ENCODE results near the gene NDEL1. TPM values are rescaled to one million over a fixed set of nuclear protein-coding genes. Genes with fewer than 3 reads are reported as not detected.

Gene NDEL1
- total RNA-seq, 2 donors from 2014 or later, result 60.8 to 78.9 TPM

DNA sequence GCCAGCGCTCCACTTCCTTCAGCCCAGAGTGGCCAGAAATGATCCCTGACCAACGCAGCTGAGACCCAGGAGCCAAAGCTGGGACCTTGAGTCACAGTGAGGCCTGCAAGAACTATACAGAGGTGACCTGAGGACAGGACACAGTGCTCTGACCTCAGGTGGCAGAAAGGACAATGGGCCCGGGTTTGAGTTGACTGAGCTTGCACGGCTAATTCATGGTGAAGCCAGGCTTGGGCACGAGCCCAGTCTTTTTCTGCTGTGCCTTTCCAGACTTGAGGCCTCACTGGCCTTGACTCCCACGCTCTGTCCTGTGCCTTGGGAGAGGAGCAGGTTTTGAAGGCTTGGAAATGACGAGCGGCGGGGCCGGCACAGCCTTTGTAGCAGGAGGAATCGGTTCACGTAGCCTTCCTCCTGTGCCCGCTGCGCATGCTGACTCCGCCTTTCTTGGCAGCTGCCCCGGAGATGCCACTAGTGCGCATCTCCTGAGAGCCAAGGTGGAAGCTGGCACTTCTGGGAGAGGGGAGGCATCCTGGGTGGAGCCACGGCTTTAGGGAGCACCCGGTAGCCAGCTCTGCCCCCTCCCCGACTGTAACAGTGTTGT lies 34.9 kb downstream of the NDEL1 start:
- no peak for DNase-seq (ENCODE audit: low spot score)
- intact Hi-C loops (cut with DNase I), result no loop called here

DNA sequence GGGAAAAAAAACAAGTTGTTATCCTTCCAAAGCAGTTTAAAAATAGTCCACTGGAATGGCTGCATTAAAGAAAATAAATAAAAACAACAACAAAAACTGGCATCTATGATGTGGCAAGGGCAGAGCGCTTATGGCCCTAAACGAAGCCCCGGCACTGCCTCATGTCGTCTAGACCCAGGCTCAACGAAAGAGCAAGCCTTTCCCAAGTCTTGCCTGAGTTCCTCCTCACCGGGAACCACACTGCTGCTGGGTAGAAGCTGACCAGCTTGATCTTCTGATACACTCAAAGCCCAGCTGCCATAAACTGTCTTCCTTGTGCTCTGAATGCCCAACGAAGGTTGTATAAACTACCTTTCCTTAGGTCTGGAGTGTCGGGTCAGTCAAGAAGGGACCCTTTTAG lies 37.0 kb downstream of the NDEL1 start:
- intact Hi-C loops (cut with DNase I), result no loop called here
- DNase-seq (ENCODE audit: low spot score), result no peak

DNA sequence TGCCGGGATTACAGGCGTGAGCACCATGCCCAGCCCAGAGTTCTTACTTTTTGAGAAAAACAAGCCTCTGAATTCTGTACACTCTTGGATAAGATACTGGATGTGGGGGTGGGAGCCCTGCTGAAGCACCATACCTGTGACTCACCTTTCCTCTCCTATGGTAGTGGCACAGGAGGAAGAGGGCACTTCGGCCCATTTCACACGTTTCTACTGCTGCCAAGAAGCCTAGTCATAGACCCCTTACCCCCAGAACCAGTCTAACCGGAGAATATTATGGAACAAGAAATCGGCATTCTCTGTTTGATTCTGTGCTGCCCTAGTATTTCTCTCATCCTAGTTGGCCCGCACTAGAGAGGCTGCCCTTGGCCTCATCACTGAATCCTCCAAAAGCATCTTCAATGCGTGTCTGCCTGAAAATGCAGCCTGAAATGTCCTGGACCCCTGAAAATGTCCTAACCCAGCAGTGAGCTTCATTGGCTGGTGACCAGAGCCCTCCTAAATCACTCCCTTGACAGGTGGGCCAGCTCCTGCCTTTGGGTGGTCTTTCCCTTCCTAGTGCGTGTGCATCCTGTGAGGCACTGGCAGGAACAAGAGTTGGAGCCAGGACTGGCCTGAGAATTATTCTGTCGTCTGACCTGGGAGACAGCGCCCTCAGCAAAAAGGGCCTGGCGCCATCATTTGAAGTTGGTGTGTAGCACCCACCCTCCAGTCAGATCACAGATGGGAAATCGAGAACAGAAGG lies 37.9 kb downstream of the NDEL1 start:
- intact Hi-C loops (cut with DNase I), result no loop called here
- no peak for DNase-seq (ENCODE audit: low spot score)

DNA sequence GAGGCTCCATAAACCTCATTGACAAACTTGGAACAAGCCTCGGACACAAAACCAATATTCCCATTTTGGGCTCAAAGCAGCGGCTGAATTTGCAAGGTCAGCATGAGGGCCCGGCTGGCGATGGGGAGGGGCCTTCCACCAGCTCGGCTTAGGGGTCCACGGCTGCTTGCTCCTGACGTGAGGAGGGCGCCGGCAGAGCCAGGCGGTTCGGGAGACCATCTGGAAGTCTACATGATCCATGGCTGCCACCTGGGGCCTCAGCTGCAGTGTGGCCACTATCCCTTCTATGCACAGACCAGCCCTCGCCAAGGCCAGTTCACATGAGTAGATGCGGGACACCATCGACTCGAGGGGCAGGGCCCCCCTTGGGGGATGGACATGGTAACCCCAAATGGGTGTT lies 39.1 kb downstream of the NDEL1 start:
- intact Hi-C loops (cut with DNase I), result no loop called here
- DNase-seq (ENCODE audit: low spot score), result no peak

DNA sequence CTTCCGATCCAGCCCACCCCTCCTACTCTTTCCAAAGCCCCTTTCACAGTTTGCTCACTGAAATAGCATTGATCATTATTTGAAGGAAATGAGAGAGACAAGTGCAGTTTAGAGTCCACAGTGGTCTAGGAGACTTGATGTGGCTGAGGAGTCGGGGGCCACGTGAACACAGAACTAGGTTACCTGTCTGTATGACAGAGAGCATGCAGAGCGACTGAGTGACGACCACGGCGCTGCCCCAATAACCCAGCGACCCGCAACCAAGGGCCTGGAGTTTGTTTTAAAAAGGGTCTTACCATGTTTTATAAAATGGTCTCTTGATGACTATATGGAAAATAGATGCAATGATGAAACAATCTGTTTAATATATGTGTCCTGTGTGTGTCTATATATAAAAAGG lies 39.5 kb downstream of the NDEL1 start:
- no peak for DNase-seq (ENCODE audit: low spot score)
- intact Hi-C loops (cut with DNase I), result no loop called here

DNA sequence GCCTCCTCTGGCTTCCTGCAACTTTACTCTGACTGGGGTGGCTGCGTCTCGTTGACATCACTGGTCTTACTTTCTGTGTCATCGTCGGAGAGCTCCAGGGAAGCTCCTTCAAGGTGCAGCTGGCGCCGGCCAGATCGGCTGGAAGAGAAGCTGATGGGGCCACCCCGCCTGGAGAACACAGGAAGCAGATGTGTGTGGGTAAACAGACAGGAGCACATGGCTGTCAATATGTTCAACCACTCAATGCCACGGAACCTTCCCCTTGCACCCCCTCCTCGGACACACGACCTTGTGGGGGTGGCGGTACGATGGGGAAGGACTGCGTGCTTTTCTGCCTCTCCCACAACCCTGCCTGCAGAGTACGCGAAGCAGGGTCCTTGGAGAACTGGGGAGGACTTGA lies 40.1 kb downstream of the NDEL1 start:
- no peak for DNase-seq (ENCODE audit: low spot score)
- intact Hi-C loops (cut with DNase I), result no loop called here

DNA sequence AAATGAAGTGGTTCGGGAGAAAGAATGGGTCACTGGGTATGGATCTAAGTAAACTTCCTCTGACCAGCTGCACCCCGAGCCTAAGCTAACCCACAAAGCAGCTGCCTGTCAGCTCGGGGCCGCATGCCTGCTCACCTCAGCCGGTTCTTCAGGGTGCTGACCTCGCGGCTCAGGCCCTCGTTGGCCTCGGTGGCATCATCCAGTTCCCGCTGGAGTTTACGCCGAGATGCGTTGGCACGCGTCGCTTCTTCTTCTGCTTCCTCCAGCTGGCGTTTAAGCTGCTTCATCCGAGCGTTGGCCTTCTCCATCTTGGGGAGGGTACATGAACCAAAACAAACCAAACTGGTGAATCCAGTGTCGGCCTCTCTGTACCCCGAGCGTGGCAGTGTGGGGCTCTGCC lies 41.1 kb downstream of the NDEL1 start:
- no peak for DNase-seq (ENCODE audit: low spot score)
- intact Hi-C loops (cut with DNase I), result no loop called here

DNA sequence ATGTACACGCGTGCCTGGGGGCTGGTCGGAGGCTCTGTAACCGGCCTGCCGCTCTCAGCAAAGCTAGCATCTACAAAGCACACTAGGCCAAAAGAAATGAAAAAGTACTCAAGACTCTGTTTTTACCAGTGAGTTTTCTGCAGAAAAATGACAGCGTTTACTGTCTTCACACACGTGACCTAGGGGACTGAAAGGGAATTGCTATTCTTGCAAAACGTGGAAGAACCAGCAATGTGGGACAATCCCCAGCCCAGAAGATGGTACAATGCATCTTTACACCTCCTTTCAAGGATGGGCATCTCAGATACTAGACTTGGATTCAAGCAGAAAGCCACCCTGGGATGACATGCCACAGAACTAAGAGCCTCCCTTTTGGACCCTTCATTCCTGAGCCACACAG lies 41.5 kb downstream of the NDEL1 start:
- intact Hi-C loops (cut with DNase I), result no loop called here
- no peak for DNase-seq (ENCODE audit: low spot score)

DNA sequence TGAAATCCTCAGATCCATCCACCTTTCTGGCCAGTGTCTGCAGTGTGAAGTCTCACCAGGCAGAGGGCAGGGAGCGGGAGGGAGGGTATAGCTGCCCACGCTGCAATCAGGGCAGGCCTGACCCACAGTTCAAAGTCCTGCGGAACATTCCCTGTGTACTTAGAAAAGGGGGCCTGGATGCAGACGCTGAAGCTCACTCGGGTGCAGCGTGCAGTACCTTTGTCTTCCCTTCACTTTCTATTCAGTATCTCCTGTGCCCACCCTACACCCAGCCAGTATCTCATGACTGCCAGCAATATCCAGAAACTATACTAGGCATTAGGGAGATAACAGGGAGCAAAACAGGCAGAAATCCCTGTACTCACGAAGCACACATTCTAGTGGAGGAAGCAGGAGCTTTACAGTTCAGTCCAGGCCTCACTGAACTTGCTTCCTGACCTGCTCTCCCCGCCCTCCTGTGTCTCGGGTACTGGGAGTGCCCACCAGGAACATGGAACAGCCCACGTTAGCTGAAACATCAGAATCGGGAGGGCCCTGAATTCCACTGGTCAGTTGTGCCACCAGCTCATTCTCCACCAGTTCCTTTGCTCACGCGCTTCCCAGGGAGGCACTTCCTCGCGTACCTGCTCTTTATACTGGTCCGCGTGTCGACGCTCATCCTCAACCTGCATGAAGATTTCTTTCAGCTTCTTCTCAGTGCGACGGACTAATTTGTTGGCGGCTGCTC lies 42.2 kb downstream of the NDEL1 start:
- intact Hi-C loops (cut with DNase I), result no loop called here
- DNase-seq (ENCODE audit: low spot score), result no peak

DNA sequence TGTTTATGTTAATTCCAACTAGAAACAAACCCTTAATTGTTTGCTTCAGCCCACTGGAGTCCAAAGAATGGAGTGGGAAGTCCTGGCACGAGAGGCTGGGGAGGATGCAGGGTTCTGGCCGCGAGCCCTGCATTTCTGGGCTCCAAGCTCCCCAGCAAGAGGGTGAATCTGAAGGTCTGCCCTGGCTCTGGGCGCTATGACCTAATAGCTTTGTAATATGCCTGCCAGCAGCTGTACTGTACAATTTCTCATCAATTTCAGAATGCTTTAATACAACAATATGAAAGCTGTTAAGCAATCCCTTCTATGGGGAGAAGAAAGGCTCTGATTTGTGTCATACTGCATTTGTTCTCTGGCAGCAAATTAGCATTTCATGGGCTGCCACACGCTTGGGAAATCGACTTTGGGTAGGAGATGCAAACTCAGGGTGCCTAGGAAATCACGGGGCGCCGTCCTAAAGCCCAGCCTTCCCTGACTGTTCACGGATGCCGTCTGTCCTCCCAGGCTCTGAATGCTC lies 43.8 kb downstream of the NDEL1 start:
- intact Hi-C loops (cut with DNase I), result no loop called here
- DNase-seq (ENCODE audit: low spot score), result no peak

DNA sequence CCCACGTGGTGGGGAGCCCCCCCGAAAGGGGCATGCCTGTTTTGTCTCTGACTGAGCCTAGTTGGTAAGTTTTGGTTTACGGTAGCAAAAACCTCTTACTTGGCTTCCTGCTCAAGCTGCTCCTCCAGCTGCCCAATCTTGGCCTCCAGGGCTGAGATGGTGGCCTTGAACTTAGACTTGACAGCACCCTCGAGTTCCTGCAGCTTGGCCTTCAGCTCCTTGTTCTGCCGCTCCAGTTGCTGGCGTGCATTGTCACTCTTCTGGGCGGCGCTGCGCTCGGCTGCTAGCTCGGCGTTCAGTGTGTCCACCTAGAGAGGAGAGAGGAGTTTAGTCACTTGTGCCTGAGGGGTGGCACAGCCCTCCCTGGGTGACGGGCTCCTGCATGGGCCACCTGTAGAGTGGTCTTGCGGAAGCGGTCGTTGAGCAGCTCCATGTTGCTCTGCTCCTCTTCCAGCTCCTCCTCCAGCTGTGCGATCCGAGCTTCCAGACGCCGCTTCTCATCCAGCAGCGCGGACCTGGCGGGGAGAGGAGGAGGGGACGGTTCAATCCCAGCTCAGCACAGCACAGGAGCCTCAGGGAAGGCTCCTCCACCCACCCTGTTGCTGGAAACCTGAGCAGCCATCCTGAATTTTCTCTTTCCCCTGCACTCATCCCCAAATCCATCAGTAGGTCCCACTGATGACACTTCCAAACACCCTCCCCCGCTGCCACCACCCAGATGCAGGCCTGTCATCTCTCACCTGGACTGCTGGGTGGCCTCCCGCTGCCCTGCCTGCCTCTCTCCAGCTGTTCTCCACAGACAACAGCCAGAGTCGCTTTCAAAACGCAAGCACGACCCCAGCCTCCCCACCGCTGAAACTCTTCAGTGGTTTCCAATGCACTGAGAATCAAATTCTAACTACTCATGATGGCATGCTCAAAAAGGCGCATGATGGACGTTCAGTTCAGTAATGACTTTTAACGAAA lies 44.6 kb downstream of the NDEL1 start:
- no peak for DNase-seq (ENCODE audit: low spot score)
- intact Hi-C loops (cut with DNase I), result no loop called here

DNA sequence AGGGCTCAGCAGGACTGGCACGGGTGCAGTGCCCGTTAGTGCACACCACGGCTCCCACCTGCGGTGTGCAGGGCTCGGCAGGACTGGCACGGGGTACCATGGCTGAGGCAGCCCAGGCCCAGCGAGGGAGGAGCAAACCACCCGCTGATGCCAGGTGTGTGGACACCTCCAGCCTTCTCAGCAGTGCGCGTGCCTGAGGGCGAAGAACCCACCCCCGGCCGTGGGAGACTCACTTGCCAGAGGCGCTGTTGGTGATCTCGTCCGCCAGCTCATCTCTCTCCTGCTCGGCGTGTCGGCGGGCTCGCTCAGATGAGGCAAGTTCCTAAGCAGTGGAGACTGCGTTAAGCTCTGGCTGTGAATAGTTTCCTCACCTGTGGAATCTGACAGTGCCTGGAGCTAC lies 45.4 kb downstream of the NDEL1 start:
- no peak for DNase-seq (ENCODE audit: low spot score)
- intact Hi-C loops (cut with DNase I), result no loop called here

DNA sequence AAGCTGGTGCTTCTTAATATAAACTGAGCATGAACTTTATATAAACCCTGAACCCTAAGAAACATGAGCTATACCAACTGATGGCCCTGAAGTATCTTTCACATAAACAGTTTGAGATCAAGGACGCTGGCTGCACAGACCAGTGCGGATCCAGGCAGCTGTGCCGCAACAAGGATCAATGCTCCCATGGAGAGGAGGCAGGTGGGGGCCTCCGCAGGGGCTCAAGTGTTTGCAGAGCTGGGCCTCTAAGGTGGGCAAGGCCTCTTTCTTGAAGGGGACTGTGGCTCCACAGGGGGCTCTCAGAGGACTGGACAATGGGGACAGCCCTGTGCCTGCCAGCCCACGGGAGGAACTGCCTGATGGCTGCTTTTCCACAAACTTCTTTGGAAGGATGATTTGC lies 46.0 kb downstream of the NDEL1 start:
- no peak for DNase-seq (ENCODE audit: low spot score)
- intact Hi-C loops (cut with DNase I), result no loop called here

DNA sequence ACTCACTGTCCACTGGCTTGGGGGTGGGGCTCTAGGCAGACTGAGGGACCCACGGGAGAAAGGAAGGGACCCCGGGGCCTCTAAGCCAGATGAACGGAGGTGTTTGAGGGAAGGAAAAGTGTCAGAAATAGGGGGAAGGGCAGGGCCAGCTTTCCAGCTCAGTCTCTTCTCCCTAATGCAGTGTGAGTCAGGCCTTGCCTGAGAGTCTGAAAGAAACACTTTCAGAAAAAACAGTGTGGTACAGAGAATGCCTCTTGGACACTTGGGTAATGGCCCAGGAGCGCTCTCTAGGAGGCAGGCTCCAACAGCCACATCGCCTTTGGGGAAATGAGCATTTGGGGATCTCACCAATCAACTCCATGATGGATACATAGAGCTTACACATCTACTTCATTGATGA lies 46.9 kb downstream of the NDEL1 start:
- no peak for DNase-seq (ENCODE audit: low spot score)
- intact Hi-C loops (cut with DNase I), result no loop called here

DNA sequence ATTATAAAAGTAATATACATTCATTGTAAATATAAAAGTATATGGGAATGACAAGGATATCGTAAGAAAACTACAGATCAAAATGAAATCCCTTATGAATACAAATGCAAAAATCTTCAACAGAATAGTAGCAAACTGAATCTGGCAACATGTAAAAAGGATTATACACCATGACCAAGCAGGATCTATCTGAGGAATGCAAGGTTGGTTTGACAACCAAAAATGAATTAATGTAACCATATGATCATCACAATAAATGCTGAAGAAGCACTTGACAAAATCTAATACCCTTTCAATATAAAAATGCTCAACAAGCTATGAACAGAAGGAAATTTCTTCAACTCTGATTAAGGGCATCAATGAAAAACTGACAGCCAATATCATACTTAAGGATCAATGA lies 48.8 kb downstream of the NDEL1 start:
- intact Hi-C loops (cut with DNase I), result loop anchor here in 1 of 2 donors (1.0 kb wide), 1 partner anchor 27 kb away; no protein-coding TSS in a partner anchor
- DNase-seq (ENCODE audit: low spot score), result no peak

DNA sequence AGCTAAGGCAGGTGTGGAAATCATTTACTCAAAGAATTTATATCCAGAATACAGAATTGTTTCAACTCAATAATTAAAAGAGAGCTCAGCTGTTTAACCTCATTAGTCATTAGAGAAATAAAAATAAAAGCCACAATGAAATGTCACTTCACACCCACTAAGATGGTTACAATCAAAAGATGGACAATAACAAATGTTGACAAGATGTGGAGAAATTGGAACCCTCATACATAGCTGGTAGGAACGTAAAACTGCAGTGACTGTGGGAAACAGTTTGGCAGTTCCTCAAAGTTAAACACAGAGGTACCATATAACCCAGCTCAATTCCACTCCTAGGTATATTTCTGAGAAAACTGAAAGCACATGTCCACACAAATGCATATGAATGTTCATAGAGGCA lies 49.8 kb downstream of the NDEL1 start:
- no peak for DNase-seq (ENCODE audit: low spot score)
- intact Hi-C loops (cut with DNase I), result no loop called here

DNA sequence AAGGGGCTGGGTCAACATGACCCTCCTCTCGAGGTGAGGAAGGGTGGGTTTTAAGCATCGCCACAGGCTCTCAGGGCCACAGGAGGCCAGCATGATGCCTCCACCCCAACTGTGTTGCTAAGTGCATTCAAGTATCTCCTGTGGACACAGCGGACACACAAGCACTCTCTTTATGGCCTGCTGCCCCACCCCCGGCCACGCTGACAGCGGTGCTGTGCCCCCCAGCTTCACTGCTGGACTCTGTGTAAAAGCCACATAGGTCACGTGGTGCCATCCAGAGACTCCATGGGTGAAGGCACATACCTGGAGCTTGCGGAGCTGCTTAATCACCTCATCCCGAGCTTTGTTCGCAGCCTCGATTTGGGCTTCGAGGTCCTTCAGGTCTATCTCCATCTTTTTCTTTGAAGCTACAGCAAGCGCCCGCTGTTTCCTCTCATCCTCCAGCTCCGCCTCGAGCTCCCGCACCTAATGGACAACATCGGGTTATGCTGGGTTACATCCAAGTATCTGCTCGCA lies 51.5 kb downstream of the NDEL1 start:
- intact Hi-C loops (cut with DNase I), result no loop called here
- DNase-seq (ENCODE audit: low spot score), result no peak

DNA sequence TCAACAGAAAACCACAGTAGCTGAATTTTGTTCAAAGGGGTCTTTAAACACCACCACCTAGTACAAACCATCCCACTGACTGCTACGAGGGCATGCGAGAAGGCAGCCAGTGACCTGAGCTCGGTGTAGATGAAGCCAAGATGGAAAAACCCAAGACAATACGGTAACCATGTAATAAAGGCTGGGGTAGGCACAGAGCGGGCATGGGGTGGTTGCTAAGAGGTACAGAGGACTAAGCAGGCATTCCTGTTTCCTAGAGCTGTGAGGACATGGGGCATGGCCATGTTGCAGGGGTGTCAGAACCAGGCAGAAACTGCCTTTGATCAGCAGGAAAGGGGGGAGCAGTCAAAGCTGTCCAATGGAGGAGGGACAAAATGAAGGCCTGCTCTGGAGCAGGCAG lies 52.1 kb downstream of the NDEL1 start:
- DNase-seq (ENCODE audit: low spot score), result no peak
- intact Hi-C loops (cut with DNase I), result no loop called here

DNA sequence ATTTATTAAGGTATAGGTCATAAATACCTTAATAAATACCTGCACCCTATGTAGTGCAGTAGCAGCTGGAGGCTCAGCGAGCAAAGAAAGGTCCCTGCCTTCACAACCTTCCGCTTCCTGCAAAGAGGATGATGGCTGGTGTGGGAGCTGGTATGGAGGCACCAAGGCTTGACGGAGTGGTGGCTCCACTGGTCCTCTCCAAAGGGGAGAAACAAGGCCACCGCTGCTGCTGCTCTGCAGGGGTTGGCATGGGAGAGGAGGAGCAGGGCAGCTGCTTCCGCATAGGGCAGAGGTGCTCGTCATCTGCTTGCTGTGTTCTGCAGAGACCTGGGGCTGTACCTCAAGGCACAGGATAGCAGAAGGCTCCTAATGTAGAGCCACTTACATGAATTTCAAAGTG lies 52.8 kb downstream of the NDEL1 start:
- no peak for DNase-seq (ENCODE audit: low spot score)
- intact Hi-C loops (cut with DNase I), result no loop called here
